BJ (cell line): ENCODE results near the gene PGF. TPM values are rescaled to one million over a fixed set of nuclear protein-coding genes. Genes with fewer than 3 reads are reported as not detected.
"Not testable (repeated sequence)": the region's sequence is repeated elsewhere in the genome, so short reads cannot be mapped to it uniquely, and the experiment has no call there.

Experiments used
- CTCF ChIA-PET: fragments of 350-600 bp; formaldehyde crosslinking; extraction: SDS; loops from one replicate; lab custom pipeline; 2021; ENCODE audit warnings: antibody characterized with exemption, inconsistent platforms; lab: Yijun Ruan, JAX
- POLR2A ChIA-PET: fragments of 300-600 bp; sonication (Branson Sonifier 250); formaldehyde crosslinking; extraction: SDS; loops from one replicate; lab custom pipeline; 2021; ENCODE audit warnings: antibody characterized with exemption; lab: Charles Lee
- DNase-seq: peaks from one replicate; pipeline ENCODE4 v3.0.0-alpha.2; 2011; ENCODE audit warnings: low read depth
- H3K27me3 ChIP-seq: 2 replicates; pipeline ENCODE4 v1.6.0; 2011; ENCODE audit warnings: low read length; ENCODE audit not compliant: control insufficient read depth, insufficient read depth
- H3K36me3 ChIP-seq: 2 replicates; pipeline ENCODE4 v1.5.1; 2011; ENCODE audit warnings: low read length; ENCODE audit not compliant: control insufficient read depth, insufficient read depth
- H3K4me3 ChIP-seq: 2 replicates; pipeline ENCODE4 v1.5.1; 2011; ENCODE audit warnings: low read depth, mild to moderate bottlenecking, control low read depth, low read length
- CTCF ChIP-seq: IDR thresholded peaks from 2 replicates; pipeline ENCODE4 v1.5.1; 2011; ENCODE audit warnings: low read depth, mild to moderate bottlenecking, control low read depth, inconsistent platforms, low read length, moderate library complexity; ENCODE audit not compliant: insufficient read depth
- polyA plus RNA-seq: library from polyadenylated mRNA; depleted of rRNA; stranded (reverse); fragments of >200 nt; gene quantifications from 2 replicates; pipeline ENCODE4 v1.2.3, GENCODE V29; 2011

Gene PGF
- polyA plus RNA-seq, 1 experiment = 4.1 TPM

GRCh38 chr14:75001261-75001660, 45.9 kb upstream of the PGF start:
- H3K36me3 ChIP-seq = peaks cover 2% of the 10 kb centered on the region
- CTCF ChIA-PET = no interaction called here
- H3K27me3 ChIP-seq = no peaks in the 10 kb centered on the region
- DNase-seq = no peak
- TF ChIP-seq CTCF = no peak
- POLR2A ChIA-PET = no interaction called here
- H3K4me3 ChIP-seq = no peak overlapping the region

GRCh38 chr14:74995781-74996180, 40.4 kb upstream of the PGF start:
- DNase-seq, CTCF ChIA-PET, H3K27me3 ChIP-seq, H3K4me3 ChIP-seq, POLR2A ChIA-PET, H3K36me3 ChIP-seq: not testable (repeated sequence)

GRCh38 chr14:74994182-74994581, 38.8 kb upstream of the PGF start:
- POLR2A ChIA-PET, H3K4me3 ChIP-seq, DNase-seq, H3K36me3 ChIP-seq, H3K27me3 ChIP-seq, CTCF ChIA-PET: not testable (repeated sequence)

GRCh38 chr14:74988993-74989392, 33.6 kb upstream of the PGF start:
- H3K36me3 ChIP-seq = no peaks in the 10 kb centered on the region
- CTCF ChIA-PET = no interaction called here
- DNase-seq = no peak
- H3K27me3 ChIP-seq = no peaks in the 10 kb centered on the region
- no peak overlapping the region for H3K4me3 ChIP-seq
- POLR2A ChIA-PET = no interaction called here
- no peak for TF ChIP-seq CTCF

- Histone ChIP-seq H3K4me3 (no peak overlapping the region), H3K36me3 (no peaks in the 10 kb centered on the region), H3K27me3 (no peaks in the 10 kb centered on the region)
- CTCF ChIA-PET = interaction anchor here (0.6 kb wide), 1 partner anchor 24 kb away, joined by 3 read pairs; no protein-coding TSS in a partner anchor
- no peak for TF ChIP-seq CTCF
- no peak for DNase-seq
- POLR2A ChIA-PET = interaction anchor here (0.5 kb wide), 1 partner anchor 39 kb away, joined by 3 read pairs; no protein-coding TSS in a partner anchor
Observed at GRCh38 chr14:74988131-74988530, 32.7 kb upstream of the PGF start.

GRCh38 chr14:74985806-74986205, 30.4 kb upstream of the PGF start:
- CTCF ChIA-PET = no interaction called here
- TF ChIP-seq CTCF = no peak

More at GRCh38 chr14:74985806-74986205, 30.4 kb upstream of the PGF start:
- POLR2A ChIA-PET = no interaction called here
- no peak for DNase-seq
- H3K4me3 ChIP-seq = no peak overlapping the region
- H3K36me3 ChIP-seq = no peaks in the 10 kb centered on the region
- no peaks in the 10 kb centered on the region for H3K27me3 ChIP-seq
